SU-DHL-6 (cell line): ENCODE results near the gene TRDN.

Experiments used
- EZH2phosphoT487 ChIP-seq: fragments of 200-600 bp; sonication (generic), shearing (Covaris generic); conservative IDR thresholded peaks from 2 replicates; pipeline ENCODE4 v1.6.1; 2018; ENCODE audit warnings: mild to moderate bottlenecking, antibody characterized with exemption, low read length, moderate library complexity, mixed read lengths
- TF ChIP-seq, protein P1 (sequence below): fragments of 200-600 bp; sonication (generic); IDR thresholded peaks from one replicate; pipeline ENCODE4 v1.5.1; 2017; ENCODE audit warnings: antibody characterized with exemption, mild to moderate bottlenecking, low read length, moderate library complexity; ENCODE audit not compliant: insufficient read depth, poor library complexity, severe bottlenecking

DNA sequence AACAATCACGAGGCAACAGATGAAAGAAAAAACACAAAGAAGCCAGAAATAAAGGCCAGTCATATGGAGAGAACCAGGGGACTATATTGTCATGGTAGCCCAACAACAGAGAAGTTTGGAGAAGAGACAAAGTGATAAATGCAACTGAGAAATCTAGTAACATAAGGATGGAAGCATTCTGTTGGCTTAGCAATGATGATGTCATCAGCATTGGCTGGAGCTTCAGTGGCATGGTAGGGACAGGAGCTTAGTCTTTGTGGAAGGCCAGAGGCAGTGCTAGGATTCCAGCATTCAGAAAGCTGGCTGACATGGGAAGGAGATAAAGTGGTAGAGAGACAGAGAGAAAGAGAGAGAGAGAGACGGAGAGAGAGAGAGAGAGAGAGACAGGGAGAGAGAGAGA lies 276.4 kb downstream of the TRDN start:
- TF ChIP-seq, protein P1, sequence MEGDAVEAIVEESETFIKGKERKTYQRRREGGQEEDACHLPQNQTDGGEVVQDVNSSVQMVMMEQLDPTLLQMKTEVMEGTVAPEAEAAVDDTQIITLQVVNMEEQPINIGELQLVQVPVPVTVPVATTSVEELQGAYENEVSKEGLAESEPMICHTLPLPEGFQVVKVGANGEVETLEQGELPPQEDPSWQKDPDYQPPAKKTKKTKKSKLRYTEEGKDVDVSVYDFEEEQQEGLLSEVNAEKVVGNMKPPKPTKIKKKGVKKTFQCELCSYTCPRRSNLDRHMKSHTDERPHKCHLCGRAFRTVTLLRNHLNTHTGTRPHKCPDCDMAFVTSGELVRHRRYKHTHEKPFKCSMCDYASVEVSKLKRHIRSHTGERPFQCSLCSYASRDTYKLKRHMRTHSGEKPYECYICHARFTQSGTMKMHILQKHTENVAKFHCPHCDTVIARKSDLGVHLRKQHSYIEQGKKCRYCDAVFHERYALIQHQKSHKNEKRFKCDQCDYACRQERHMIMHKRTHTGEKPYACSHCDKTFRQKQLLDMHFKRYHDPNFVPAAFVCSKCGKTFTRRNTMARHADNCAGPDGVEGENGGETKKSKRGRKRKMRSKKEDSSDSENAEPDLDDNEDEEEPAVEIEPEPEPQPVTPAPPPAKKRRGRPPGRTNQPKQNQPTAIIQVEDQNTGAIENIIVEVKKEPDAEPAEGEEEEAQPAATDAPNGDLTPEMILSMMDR = no peak
- TF ChIP-seq EZH2phosphoT487 = no peak
